ENCODE measurements around the gene PTTG1IP. TPM values are rescaled to one million over a fixed set of nuclear protein-coding genes. Genes with fewer than 3 reads are reported as not detected.

The PTTG1IP gene
- total and polyA plus RNA-seq, 2 of the 4 experiments (the other 2 are of a cell fraction): 167 to 194 TPM

DNA sequence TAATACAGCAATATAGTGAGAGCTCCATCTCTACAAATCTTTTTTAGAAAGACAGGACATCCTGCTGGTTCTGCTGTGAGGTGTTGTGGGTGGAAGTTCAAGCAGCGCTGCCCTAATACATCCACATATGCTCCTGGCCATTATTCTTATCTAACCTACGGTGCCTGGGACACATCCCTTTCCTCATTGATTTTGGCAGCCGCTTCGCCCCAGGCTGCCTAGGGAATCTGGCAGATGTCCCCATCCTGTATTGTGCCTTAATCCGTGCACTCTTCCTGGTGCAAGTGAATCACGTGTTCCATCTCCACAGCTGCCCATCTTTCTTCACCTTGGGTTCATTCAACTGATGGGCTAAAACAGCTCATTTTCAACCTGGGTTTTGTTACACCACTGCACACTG lies 68.7 kb downstream of the PTTG1IP start:
- Histone ChIP-seq H3K9me3 (ENCODE audit: control insufficient read depth, insufficient read depth, low read length) (no peaks in the 10 kb centered on the region), H2AK9ac (replicated peaks; ENCODE audit: low read depth, low read length, poor library complexity) (no peak overlapping the region), H3K4ac (ENCODE audit: low read depth, low read length) (no peak overlapping the region), H2BK5ac (ENCODE audit: low read depth, low read length, poor library complexity, severe bottlenecking) (no peak overlapping the region), H2BK120ac (ENCODE audit: low read depth, low read length) (no peak overlapping the region), H2AFZ (replicated peaks; ENCODE audit: low read length, poor library complexity) (no peak overlapping the region), H3K27me3 (ENCODE audit: control insufficient read depth, insufficient read depth, low read length) (no peaks in the 10 kb centered on the region), H3K14ac (replicated peaks; ENCODE audit: low read depth, low read length) (no peak overlapping the region), H4K91ac (ENCODE audit: insufficient read depth, low read depth, low read length) (no peak overlapping the region), H3K4me3 (ENCODE audit: insufficient read depth, low read depth, low read length) (no peak overlapping the region), H2BK15ac (ENCODE audit: low read depth, low read length) (no peak overlapping the region), H3K9me1 (ENCODE audit: insufficient read depth, low read length) (peaks cover 3% of the 10 kb centered on the region; the same call in 1 of the 2 replicates), H3K23ac (ENCODE audit: low read depth, low read length) (no peak overlapping the region), H4K8ac (ENCODE audit: low read depth in 2 of 2, low read length in 2 of 2) (no peak overlapping the region), H3K56ac (ENCODE audit: extremely low read depth, insufficient read depth, low read length) (no peak overlapping the region), H4K20me1 (ENCODE audit: insufficient read depth, low read length) (peaks cover 21% of the 10 kb centered on the region), H2AK5ac (ENCODE audit: low read depth, low read length) (no peak overlapping the region), H2BK20ac (ENCODE audit: low read depth, low read length) (no peak overlapping the region), H3K36me3 (ENCODE audit: control insufficient read depth, insufficient read depth, low read length) (peaks cover 39% of the 10 kb centered on the region), H3K4me1 (ENCODE audit: control insufficient read depth, insufficient read depth, low read length) (peaks cover 2% of the 10 kb centered on the region; the same call in 1 of the 2 replicates), H3K79me1 (ENCODE audit: low read depth in 1 of 2, low read length in 2 of 2) (peaks cover 32 to 78% of the 10 kb centered on the region in 2 experiments), H4K5ac (ENCODE audit: low read depth, low read length) (no peak overlapping the region), H3K18ac (ENCODE audit: low read depth, low read length) (no peak overlapping the region), H3K9ac (ENCODE audit: low read depth, low read length) (no peak overlapping the region), H3K4me2 (ENCODE audit: low read depth, low read length) (no peak overlapping the region), H3K27ac (ENCODE audit: insufficient read depth, low read length) (no peak overlapping the region)
- ChIA-PET CTCF (no interaction called here), POLR2A (ENCODE audit: unreplicated experiment) (no interaction called here)
- TF ChIP-seq, protein P1, sequence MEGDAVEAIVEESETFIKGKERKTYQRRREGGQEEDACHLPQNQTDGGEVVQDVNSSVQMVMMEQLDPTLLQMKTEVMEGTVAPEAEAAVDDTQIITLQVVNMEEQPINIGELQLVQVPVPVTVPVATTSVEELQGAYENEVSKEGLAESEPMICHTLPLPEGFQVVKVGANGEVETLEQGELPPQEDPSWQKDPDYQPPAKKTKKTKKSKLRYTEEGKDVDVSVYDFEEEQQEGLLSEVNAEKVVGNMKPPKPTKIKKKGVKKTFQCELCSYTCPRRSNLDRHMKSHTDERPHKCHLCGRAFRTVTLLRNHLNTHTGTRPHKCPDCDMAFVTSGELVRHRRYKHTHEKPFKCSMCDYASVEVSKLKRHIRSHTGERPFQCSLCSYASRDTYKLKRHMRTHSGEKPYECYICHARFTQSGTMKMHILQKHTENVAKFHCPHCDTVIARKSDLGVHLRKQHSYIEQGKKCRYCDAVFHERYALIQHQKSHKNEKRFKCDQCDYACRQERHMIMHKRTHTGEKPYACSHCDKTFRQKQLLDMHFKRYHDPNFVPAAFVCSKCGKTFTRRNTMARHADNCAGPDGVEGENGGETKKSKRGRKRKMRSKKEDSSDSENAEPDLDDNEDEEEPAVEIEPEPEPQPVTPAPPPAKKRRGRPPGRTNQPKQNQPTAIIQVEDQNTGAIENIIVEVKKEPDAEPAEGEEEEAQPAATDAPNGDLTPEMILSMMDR (conservative IDR thresholded peaks at IDR 0.05; ENCODE audit: low read depth, low read length): no peak
- no peak for TF ChIP-seq BHLHE40 (IDR thresholded peaks at IDR 0.05; ENCODE audit: low read depth, low read length)
- TF ChIP-seq CHD1 (IDR thresholded peaks at IDR 0.05; ENCODE audit: low read depth, low read length): no peak
- no peak for TF ChIP-seq FOS (IDR thresholded peaks at IDR 0.05; ENCODE audit: low read depth, low read length)
- no peak for TF ChIP-seq MAFK (IDR thresholded peaks at IDR 0.05; ENCODE audit: low read depth, low read length)
- TF ChIP-seq RCOR1 (IDR thresholded peaks at IDR 0.05; ENCODE audit: insufficient replicate concordance, low read length): no peak
- intact Hi-C loops (cut with micrococcal nuclease) (loop anchor here (5.0 to 10.0 kb wide), 2 partner anchors 68 to 330 kb away; partner anchors contain the start of gene PTTG1IP), dilution Hi-C loops (cut with HindIII; ENCODE audit: low sequenced_read_pairs, unreplicated experiment) (no loop called here), in situ Hi-C loops (cut with MboI; ENCODE audit: low sequenced_read_pairs) (loop anchor here (25.0 kb wide), 1 partner anchor 308 kb away; no protein-coding TSS in a partner anchor)
- no peak for DNase-seq
- 89% methylated on average over 4 of the region's 6 CpGs; no CpG with 5 or more reads in 1 of the 2 experiments for WGBS, 2 experiments (ENCODE audit: extremely low coverage in 2 of 2, insufficient read length in 1 of 2)
- no TSS peak for BruUV-seq (replicated peaks)
- no peak for ATAC-seq (ENCODE audit: low read depth)

Data from IMR-90 (cell line).